DOHH2 (cell line): ENCODE measurements around the gene GPRC5C.

ENCODE experiments used
- EZH2phosphoT487 ChIP-seq: fragments of 200-600 bp; sonication (generic); IDR thresholded peaks from 2 replicates; pipeline ENCODE4 v1.6.1; 2017; ENCODE audit warnings: borderline replicate concordance, mild to moderate bottlenecking, antibody characterized with exemption, low read length, moderate library complexity, mixed read lengths
- TF ChIP-seq, protein P1 (sequence below): fragments of 200-600 bp; sonication (generic); IDR thresholded peaks from one replicate; pipeline ENCODE4 v1.5.1; 2014; ENCODE audit warnings: antibody characterized with exemption, mild to moderate bottlenecking, low read depth, low read length; ENCODE audit not compliant: poor library complexity, severe bottlenecking

DNA sequence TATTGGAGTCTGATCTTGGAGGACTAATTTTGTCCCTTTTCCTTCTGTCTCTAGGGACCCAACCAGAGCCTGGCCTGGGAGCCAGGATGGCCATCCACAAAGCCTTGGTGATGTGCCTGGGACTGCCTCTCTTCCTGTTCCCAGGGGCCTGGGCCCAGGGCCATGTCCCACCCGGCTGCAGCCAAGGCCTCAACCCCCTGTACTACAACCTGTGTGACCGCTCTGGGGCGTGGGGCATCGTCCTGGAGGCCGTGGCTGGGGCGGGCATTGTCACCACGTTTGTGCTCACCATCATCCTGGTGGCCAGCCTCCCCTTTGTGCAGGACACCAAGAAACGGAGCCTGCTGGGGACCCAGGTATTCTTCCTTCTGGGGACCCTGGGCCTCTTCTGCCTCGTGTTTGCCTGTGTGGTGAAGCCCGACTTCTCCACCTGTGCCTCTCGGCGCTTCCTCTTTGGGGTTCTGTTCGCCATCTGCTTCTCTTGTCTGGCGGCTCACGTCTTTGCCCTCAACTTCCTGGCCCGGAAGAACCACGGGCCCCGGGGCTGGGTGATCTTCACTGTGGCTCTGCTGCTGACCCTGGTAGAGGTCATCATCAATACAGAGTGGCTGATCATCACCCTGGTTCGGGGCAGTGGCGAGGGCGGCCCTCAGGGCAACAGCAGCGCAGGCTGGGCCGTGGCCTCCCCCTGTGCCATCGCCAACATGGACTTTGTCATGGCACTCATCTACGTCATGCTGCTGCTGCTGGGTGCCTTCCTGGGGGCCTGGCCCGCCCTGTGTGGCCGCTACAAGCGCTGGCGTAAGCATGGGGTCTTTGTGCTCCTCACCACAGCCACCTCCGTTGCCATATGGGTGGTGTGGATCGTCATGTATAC lies 8.0 kb downstream of the GPRC5C start:
- TF ChIP-seq, protein P1, sequence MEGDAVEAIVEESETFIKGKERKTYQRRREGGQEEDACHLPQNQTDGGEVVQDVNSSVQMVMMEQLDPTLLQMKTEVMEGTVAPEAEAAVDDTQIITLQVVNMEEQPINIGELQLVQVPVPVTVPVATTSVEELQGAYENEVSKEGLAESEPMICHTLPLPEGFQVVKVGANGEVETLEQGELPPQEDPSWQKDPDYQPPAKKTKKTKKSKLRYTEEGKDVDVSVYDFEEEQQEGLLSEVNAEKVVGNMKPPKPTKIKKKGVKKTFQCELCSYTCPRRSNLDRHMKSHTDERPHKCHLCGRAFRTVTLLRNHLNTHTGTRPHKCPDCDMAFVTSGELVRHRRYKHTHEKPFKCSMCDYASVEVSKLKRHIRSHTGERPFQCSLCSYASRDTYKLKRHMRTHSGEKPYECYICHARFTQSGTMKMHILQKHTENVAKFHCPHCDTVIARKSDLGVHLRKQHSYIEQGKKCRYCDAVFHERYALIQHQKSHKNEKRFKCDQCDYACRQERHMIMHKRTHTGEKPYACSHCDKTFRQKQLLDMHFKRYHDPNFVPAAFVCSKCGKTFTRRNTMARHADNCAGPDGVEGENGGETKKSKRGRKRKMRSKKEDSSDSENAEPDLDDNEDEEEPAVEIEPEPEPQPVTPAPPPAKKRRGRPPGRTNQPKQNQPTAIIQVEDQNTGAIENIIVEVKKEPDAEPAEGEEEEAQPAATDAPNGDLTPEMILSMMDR: no peak
- TF ChIP-seq EZH2phosphoT487: no peak
